Measurements from ENCODE around the gene PRPF40B.

- TF ChIP-seq POLR2A (IDR thresholded peaks at IDR 0.05; ENCODE audit: low read length) = no peak
- TF ChIP-seq GATA1 (IDR thresholded peaks at IDR 0.05; ENCODE audit: low read depth, low read length) = no peak
These were observed 9.0 kb downstream of the PRPF40B start for GRCh38 chr12:49632401-49632800.
